Neural crest cell (in vitro differentiated cells): Measurements from ENCODE around the gene GARS1. TPM values are rescaled to one million over a fixed set of nuclear protein-coding genes. Genes with fewer than 3 reads are reported as not detected.

ENCODE experiments used
- DNase-seq: peaks from one replicate; pipeline ENCODE4 v3.0.0; 2021; ENCODE audit warnings: low read depth, mixed read lengths, low spot score
- H3K27ac Mint-ChIP-seq: one replicate; pipeline ENCODE4 v1.8.0; 2021; ENCODE audit warnings: mild to moderate bottlenecking, mixed read lengths; ENCODE audit not compliant: unreplicated experiment
- H3K27me3 Mint-ChIP-seq: 2 replicates; pipeline ENCODE4 v1.8.0; 2021; ENCODE audit warnings: low read depth, mild to moderate bottlenecking, mixed read lengths
- H3K36me3 Mint-ChIP-seq: 2 replicates; pipeline ENCODE4 v1.8.0; 2021; ENCODE audit warnings: low read depth, mild to moderate bottlenecking, mixed read lengths
- H3K4me1 Mint-ChIP-seq: 2 replicates; pipeline ENCODE4 v1.8.0; 2021; ENCODE audit warnings: mixed read lengths
- H3K4me3 Mint-ChIP-seq: one replicate; pipeline ENCODE4 v1.8.0; 2021; ENCODE audit warnings: mild to moderate bottlenecking, mixed read lengths
- H3K9me3 Mint-ChIP-seq: 2 replicates; pipeline ENCODE4 v1.8.0; 2021; ENCODE audit warnings: mixed read lengths
- total RNA-seq: library from RNA; stranded (reverse); gene quantifications from 2 replicates; pipeline ENCODE4 v1.2.1, GENCODE V29; 2021
- TF ChIP-seq, protein P1 (sequence below): fragments of 200-600 bp; sonication (generic); conservative IDR thresholded peaks from 2 replicates; pipeline ENCODE4 v1.5.0; 2021; ENCODE audit warnings: antibody characterized with exemption, mild to moderate bottlenecking

Gene GARS1
- total RNA-seq, 1 donor from 2014 or later = 152 TPM

- peaks cover 36% of the 10 kb centered on the region for H3K36me3 Mint-ChIP-seq
- no peak overlapping the region for H3K4me3 Mint-ChIP-seq
- H3K9me3 Mint-ChIP-seq = no peaks in the 10 kb centered on the region
- TF ChIP-seq, protein P1, sequence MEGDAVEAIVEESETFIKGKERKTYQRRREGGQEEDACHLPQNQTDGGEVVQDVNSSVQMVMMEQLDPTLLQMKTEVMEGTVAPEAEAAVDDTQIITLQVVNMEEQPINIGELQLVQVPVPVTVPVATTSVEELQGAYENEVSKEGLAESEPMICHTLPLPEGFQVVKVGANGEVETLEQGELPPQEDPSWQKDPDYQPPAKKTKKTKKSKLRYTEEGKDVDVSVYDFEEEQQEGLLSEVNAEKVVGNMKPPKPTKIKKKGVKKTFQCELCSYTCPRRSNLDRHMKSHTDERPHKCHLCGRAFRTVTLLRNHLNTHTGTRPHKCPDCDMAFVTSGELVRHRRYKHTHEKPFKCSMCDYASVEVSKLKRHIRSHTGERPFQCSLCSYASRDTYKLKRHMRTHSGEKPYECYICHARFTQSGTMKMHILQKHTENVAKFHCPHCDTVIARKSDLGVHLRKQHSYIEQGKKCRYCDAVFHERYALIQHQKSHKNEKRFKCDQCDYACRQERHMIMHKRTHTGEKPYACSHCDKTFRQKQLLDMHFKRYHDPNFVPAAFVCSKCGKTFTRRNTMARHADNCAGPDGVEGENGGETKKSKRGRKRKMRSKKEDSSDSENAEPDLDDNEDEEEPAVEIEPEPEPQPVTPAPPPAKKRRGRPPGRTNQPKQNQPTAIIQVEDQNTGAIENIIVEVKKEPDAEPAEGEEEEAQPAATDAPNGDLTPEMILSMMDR = no peak
- H3K4me1 Mint-ChIP-seq = no peaks in the 10 kb centered on the region
- H3K27me3 Mint-ChIP-seq = no peaks in the 10 kb centered on the region
- no peak for DNase-seq
- H3K27ac Mint-ChIP-seq = no peak overlapping the region
Observed at GRCh38 chr7:30617359-30617758, 22.7 kb downstream of the GARS1 start.

DNA sequence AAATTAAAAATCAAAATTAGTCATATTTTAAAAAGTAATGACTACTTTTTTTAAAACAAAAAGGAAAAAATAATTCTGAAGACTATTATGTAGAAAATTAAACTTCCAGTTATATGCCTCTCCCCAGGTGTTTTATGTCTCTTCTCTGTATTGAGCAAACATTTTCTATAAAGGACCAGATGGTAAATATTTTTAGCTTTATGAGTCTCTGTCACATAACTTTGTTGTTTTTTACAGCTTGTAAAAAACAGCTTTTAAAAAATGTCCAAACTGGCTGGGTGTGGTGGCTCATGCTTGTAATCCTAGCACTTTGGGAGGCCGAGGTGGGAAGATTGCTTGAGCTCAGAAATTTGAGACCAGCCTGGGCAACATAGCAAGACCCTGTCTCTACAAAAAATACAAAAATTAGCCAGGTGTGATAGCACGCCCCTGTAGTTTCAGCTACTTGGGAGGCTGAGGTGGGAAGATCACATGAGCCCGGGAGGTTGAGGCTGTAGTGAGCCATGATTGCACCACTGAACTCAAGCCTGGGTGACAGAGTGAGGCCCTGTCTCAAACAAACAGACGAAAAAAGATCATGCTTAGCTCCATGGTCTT is 23.5 kb downstream of the GARS1 start:
- Mint-ChIP-seq H3K9me3 (no peaks in the 10 kb centered on the region), H3K27ac (no peak overlapping the region), H3K4me3 (no peak overlapping the region), H3K27me3 (no peaks in the 10 kb centered on the region), H3K36me3 (peaks cover 31% of the 10 kb centered on the region), H3K4me1 (no peaks in the 10 kb centered on the region)
- TF ChIP-seq, protein P1 = no peak
- no peak for DNase-seq

- no peaks in the 10 kb centered on the region for H3K4me1 Mint-ChIP-seq
- peaks cover 25% of the 10 kb centered on the region for H3K36me3 Mint-ChIP-seq
- no peak for DNase-seq
- H3K27me3 Mint-ChIP-seq = no peaks in the 10 kb centered on the region
- TF ChIP-seq, protein P1 = no peak
- no peak overlapping the region for H3K4me3 Mint-ChIP-seq
- H3K27ac Mint-ChIP-seq = no peak overlapping the region
- no peaks in the 10 kb centered on the region for H3K9me3 Mint-ChIP-seq
Observed at GRCh38 chr7:30618961-30619360, 24.3 kb downstream of the GARS1 start.

- no peak overlapping the region for H3K27ac Mint-ChIP-seq
- no peaks in the 10 kb centered on the region for H3K9me3 Mint-ChIP-seq
- TF ChIP-seq, protein P1 = no peak
- H3K4me1 Mint-ChIP-seq = no peaks in the 10 kb centered on the region
- H3K27me3 Mint-ChIP-seq = no peaks in the 10 kb centered on the region
- H3K4me3 Mint-ChIP-seq = no peak overlapping the region
- H3K36me3 Mint-ChIP-seq = peaks cover 13% of the 10 kb centered on the region
- DNase-seq = no peak
Observed at GRCh38 chr7:30625283-30625682, 30.6 kb downstream of the GARS1 start.

GRCh38 chr7:30627026-30627425 is 32.3 kb downstream of the GARS1 start:
- peaks cover 7% of the 10 kb centered on the region for H3K36me3 Mint-ChIP-seq
- no peaks in the 10 kb centered on the region for H3K9me3 Mint-ChIP-seq
- no peaks in the 10 kb centered on the region for H3K4me1 Mint-ChIP-seq

More at GRCh38 chr7:30627026-30627425, 32.3 kb downstream of the GARS1 start:
- H3K4me3 Mint-ChIP-seq = no peak overlapping the region
- no peak for DNase-seq
- TF ChIP-seq, protein P1 = no peak
- no peaks in the 10 kb centered on the region for H3K27me3 Mint-ChIP-seq
- no peak overlapping the region for H3K27ac Mint-ChIP-seq
